ENCODE measurements around the gene ADCY5.
A peak's percentile ranks its signal among the peaks of the same experiment; 100 is the strongest.

The ADCY5 gene

DNA sequence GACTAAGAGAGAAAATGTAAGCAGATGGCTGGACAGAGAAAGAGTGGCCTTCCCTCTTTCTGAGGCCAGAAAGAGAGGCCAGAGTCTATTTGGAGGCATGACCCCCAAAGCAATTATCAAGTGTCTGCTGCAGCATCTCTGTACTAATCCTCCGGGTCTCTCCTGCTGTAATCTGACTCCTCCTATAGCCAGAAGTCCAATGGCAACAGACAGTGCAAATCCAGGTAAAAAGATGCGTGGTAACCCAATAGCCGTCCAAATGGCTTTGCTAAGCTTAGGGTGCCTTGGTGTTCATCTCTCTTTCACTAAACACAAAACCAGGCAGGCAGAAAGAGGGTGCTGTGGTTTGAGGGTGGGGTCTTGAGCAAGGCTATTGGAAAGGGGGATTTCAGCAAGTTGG lies 91.6 kb downstream of the ADCY5 start:
- DNase-seq, result no peak

DNA sequence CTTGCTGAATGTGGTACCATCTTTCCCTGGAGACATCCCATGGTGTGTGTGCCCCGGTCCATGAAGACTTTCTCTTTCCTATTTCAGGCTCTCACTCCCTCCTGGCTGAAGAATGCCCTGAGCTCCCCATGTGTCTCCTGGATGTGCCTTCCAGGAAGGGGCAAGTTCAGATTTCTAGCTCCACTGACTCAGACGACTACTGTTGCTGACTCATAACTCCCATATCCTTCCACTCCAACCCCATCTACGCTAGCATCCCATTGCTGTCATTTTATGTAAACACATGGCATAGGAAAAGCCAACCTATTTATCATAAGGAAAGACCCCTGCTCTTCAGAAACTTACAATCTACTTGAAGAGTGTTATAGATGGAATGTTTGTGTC lies 95.0 kb downstream of the ADCY5 start:
- no peak for DNase-seq

DNA sequence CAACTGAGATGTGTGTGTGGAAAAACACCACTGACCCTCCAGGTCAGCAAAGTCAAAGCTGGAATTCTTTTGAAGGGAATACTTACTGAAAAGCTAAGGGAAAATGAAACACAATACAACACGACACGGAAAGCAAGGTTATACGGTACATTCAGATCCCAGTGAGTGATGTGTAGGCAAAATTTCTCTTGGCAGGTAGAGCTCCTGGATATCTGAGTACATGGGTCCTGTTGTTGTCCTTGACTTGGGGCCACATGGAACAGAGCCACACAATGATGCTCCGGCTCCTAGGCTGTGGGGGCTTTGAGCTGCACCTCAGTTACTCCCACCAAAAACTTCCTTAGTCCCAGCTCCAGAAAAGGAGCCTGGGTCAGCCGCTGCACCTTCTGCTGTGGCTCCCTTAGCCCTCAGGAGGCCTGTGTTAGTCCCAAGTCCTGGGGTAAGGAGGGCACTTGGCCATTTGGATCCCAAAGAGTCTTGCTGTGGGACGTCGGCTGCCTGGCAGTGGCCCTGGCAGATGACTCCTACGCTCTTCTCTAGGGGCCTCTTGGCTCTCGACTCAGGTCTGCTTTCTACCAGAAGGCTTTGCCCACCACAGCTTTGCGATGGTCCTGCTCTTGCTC lies 95.6 kb downstream of the ADCY5 start:
- DNase-seq, result no peak

DNA sequence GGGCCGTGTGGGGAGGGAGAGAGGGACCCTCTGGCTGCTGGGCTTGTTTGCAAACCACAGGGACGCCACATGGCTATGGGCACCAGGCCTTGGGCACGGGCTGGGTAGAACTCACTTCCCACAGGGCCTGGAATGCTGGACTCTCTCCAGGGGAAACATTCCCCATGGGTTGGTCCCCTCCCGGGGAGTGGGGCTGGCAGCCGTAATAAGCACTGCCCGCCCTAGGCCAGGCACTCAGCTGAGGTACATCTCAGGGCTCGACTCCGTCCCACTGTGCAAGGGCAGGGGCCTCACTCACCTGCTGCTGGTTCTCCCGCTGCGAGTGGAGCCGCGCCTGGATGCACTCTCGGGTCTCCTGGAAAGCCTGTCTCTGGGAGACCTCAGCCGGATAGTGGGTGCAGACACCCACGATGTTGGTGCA lies 96.7 kb downstream of the ADCY5 start:
- no peak for DNase-seq

DNA sequence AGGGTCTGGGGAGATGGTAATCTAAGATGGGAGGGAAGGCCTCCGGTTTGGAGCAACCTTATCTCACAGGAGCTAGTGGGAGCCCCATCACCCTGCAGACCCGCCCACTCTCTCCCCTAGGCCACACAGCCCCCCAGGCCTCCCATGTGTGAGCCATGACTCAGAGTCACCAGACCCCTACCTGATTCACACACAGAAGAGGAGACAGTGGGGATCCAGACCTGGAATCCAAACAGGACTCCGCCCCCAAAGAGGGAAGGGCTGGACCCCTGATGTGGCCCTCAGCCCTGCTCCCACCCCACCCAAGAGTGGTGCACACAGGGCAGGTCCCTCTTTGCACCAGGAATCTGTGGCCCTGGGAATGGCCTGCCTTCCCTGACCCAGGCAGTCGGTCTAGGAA lies 97.4 kb downstream of the ADCY5 start:
- no peak for DNase-seq

DNA sequence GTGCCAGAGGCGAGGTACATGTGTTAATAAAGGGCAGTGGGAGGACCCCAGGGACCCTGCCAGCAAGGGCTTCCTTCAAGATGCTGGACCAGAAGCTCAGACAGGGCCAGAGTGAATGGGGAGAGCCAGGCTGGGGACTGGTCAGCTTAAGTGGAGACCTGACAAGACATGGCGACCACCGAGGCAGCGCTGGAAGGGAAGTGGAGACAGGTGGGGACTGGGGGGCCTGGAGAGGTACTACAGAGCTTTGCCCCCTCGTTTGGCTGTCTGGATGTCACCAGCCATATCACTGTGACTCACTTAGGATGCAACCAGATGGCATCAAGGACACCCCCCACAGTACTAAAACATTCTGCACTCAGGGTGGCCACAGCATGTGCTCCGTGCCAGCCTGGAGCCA lies 97.9 kb downstream of the ADCY5 start:
- DNase-seq, result no peak

DNA sequence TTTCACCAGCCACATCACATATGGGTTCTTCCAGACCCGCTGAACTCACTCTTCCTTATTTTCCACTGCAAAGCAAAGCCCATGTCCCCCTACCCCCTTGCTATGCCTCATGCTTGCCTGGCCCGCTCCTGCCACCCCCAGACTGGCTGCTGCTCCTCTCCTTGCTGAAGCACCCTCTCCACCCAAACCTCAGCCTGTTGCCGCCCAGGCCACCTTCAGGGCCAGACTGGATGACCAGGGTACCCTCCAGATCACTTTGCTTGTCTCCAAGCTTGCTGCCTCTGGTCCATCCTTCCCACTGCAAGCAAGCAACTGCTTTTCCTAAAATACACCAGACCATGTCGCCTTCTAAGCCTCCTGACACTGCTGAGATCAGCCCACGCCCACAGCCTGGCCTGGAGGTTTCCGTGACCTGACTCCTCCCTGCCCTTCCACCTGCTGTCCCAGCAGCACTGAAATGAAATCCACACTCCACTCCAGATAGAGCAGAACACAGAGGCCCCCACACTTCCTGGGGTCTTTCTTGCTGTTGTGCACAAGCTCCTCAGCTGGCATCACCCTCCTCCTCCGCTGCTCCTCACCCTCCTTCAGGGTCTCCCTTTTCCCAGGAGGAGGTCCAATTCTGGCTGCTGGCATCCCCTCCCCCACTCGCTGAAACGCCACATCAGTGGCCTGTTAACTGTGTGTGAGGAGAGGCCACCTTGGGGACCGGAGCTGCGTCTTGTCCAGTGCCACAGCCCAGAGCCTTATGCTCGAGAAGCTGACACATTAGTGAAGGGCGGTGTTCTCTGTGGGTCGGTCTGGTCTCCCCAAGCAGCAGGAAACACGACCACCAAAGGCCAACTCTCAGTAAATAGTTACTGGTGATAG lies 99.1 kb downstream of the ADCY5 start:
- DNase-seq, result no peak

DNA sequence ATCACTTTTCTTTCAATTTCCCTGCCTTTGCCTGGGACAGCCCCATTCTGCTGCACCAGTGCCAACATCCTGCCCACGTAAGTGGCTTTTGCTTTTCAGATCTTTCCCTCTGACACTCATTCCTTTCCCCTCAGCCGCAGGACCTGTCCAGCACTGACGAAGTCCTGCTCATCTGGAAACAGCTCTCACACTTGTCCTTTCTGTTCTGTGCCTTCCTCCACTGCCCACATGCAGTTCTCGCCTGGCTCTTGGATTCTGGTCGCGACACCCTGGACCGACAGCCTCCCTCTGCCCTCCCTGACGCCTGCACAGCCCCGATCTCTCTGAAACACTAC lies 99.7 kb downstream of the ADCY5 start:
- DNase-seq, result no peak

DNA sequence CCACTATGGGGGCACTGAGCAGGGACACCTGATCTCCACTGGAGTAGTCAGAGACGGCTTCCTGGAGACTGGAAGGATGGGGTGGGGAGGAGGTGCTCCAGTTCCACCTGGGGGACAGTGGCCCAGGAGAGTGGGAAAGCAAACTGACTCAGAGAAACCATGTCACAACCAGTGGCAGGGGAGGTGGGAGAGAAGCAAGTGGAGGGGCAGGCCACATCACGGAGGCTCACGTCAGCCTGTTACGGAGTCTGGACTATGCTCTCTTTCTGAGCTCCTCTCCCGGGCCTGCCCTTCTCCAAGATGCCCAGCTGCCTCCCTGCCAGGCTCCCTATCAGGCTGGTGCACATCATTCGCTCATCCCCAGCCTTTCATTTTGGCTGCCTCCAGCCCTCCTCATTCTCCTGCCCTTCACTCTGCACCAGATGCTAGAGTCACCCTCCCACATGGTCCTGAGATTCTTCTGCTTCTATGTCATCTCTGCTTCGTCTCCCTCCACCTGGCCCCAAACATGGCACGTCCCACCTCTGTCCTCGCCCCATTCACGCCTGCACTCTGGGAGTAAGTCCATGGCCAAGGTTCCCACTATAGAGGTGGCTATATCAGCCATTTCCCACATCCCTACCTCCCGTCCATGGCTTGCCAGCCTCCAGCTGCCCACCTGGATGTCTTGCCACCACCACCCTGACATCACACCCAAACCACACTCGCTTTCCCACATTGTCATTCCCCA lies 100.3 kb downstream of the ADCY5 start:
- no peak for DNase-seq

DNA sequence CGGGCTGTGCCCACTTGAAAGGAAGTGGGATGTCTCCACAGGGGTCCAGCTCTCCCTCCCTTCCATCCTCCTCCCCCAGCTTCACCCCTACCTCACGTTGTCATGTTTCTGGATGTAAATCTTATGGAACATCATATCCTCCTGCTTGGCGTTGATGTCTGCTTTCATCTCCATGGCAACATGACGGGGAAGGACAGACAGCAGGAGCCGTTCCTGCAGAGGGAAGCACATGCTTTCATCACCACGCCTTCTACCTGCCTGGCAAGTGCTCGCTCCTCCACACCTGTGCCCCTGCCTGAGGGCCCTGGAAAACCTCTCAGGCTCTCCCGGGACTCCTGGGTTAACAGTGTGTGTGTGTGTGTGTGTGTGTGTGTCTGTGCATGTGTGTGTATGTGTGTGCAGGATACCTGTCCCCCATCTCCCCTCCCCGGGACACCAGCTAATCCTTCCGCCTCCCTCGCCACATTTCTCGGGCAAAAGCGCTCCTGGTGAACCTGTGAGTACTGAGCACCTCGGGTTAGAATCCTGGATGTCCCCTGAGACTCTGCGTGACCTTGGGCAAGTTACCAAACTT lies 101.1 kb downstream of the ADCY5 start:
- DNase-seq, result no peak

DNA sequence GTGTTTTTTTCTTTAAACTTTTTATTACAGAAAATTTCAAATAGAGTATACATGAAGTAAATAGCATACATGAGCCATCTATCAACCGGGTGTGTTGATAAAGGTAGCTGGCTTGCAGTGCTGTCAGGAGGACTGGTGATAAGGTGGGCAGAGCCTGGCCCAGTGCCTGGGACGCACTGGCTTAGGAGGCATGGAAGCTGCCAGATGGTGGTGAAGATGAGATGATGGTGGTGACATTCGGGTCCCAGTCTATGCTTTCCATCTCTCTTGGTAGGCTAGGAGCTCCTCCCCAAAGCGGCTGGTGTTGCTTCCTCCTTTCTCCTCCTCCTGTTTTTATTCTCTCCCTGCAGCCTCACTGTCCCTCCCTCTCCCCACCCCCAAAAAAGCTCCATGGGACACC lies 101.7 kb downstream of the ADCY5 start:
- no peak for DNase-seq

DNA sequence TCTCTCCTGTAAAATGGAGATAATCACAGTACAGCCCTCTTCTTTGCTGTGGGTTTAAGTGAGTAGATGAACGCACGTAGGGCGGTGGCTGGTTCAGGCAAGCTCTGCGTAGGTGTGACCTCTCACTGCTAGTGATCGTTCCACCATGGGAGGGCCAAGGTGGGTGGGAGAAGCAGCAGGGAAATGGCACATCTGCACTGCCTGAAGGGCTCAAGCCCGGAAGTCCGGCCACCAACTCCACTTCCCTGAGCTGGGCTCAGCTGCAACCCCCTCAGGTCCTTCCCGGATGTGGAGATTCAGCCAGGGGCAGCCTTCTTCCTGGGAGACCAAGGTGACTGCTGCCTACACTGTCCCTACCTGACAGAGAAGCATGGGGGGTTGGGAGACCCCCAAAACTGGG lies 102.9 kb downstream of the ADCY5 start:
- DNase-seq, result no peak

DNA sequence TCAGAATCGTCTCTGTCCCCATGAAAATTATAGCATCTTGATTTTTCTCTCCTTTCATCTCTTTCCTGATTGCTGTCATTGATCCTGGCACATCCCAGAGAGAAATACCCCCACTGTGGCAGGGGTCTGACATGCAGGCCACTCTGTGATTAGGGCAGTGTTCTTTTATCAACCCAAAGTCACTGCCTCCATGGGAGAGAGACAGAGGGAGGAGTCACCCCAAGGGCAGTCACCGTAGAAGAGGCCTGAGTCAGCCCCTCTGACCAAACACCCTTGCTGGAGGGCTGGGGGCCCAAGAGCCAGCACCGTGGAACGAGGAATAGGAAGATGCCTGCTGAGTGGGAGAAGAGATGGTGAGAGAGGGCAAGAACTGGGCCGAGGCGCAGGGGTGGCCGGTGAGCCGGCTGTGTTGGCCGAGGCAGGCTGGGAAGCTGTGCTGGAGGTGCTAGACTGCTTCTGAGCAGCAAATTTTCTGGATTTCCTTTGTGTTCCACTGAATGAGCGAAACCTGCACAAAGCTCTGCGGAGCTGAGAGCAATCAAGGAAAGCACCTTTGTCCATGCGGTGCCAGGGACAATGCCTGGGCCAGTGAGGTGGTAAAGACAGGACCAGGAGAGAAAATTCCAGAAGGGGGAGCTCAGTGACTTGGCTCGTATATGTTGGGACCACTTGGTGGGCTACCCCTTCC lies 103.8 kb downstream of the ADCY5 start:
- DNase-seq, result no peak

DNA sequence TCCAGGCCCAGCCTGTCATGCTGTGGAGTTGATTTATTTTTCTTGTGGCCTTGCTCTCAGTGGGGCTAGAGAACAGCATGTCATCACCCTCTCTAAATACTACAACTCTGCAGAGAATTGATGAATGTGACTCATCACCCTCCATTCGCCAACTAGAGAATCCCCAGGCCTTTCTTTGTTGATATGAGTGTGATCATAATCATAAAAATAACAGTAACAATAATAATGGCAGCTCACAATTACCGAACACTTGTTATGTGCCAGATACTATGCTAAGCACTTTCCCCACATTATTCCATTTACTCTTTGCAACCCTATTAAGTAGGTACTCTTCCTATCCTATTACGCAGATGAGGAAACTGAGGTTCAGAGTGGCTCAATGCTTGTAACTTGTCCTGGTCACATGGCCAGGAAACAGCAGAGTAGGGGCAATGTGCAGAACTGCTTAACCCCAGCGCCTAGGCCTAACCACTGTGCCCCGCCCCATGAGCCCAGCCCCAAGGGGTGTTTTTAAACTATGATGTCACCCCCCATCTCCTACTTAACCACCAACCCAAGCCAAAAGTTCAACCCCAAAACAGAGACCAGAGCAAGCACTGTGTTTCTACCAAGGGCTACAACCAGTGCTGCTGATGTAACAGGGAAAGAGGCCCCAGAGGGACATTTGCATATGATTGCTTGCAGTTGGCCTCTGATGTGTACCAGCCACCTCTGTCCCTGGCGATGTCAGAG lies 104.5 kb downstream of the ADCY5 start:
- peak; percentile 21 for DNase-seq

DNA sequence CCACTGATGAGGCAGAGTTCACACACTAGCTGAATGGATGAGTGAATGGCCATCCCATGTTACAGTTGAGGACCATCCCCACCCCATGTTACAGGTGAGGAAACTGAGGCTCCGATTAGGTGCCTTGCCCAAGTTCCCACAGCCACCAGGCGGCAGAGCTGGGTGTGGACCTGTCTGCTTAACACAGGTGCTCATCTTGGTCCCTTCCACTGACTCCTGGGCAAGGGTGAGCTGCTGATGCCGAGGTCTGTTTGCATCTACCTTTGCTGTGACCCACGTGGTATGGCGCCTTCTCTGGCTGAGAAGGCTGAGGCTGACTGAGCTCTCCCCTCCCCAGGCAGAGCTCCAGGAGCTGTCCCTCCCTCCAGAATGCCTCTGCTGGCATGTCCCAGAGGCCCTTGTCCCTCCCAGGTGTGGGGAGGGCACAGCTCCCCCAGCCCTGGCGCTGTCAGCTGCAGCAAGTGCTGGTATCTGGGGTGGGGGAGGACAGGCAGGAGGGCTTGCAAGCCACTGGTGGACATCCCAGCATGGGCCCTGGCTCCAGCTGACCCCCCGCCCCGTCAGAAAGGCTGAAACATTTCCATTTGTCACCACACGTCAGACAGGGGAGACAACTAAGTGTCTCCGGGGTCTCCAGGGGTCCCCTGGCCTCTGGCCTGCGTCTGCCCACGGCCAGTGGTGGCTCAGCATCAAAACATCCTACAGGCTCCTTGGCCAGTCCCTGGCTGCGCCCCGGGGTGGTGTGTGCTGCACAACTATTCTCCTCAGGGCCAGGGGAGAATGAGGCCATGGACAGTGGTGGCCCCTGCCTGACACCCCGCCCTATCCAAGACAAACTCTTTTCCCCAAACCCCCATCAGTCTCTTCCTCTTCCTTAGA lies 105.4 kb downstream of the ADCY5 start:
- no peak for DNase-seq

DNA sequence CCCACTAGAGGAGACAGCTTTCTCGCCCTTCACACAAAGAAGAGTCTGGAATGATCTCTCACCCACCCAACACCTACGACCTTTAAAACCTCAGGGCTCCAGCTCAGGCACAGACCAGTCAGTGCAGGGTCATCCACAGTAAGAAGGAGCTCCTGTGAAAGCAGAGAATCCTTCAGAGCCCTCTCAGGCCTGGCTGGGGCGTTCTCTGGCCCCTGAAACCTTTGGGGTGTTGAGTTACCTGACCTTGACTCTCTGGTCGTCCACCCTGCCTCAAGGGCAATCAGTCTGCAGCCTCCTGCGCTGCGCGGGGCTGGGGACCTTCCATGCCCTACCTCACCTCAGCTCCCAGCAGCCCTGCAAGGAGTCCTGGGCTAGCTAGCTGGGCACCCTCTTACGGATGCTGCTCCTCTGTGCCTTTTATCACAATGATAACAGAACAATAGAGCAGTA lies 106.2 kb downstream of the ADCY5 start:
- DNase-seq, result no peak

DNA sequence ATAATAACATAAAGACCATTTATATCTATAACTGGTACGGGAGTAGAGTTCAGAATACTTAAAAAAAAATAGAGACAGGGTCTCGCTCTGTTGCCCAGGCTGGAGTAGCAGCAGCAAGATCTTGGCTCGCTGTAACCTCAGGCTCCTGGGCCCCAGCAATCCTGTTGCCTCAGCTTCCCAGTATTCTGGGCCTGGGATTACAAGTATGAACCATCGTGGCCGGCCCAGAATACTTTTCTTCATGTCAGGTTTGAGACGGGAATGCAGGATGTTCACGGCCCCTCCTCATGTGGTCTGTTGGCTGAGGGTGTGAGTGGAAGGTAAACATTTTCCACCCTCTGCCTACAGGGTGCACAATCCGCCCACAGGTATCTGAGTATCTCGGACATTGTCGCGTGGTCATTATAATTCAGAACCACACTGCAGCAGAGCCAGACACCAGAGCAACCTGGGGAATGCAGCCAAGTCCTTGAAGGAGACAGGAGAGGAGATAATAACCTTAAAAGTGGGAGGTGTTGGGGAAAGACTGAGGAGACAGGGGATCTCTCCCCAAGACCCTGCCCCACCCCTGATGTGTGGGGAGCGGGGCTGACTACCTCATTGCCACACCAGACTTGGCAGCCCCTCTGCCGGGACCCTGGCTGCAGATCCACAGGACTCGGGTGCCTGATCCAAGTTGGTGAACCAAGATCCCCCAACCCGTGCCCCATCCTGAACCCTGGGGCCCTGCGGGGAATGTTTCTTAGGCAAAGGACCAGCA lies 106.8 kb downstream of the ADCY5 start:
- DNase-seq, result no peak

DNA sequence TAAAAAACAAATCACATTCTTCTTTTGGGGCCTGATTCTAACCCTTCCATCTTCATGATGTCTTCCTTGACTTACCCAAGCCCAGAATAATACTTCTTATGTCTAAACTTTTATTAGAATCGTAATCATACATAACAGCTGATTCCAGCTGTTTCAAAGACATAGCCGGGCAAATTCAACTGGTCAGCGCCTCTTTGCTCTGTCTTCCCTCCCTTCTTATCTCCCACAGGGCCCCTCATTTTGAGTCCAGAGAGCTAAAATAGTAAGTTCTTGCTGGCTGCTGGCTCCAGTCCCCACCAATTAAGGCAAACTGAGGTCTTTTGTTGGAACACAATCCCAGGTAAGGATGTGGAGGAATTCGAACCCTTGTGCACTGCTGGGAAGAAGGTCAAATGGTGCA lies 108.6 kb downstream of the ADCY5 start:
- DNase-seq, result no peak

DNA sequence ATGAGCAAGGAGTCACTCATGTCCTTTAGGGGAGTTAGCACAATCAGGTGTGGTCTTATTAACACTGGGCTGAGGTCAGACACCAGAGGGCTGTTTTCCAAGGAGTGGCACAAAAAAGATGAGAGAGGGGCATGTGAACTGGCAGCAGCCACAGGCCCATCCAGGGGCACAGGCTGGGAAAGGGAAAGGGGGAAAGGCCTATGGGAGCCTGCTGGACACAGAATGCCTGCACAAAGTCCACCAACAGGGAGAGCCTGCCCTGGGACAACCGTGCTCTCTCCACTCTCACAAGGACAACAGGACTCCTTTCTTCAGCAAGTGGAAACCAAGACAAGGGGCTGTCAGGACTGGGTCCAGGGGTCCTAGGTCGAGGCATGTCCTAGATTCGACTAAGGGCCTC lies 109.6 kb downstream of the ADCY5 start:
- no peak for DNase-seq

DNA sequence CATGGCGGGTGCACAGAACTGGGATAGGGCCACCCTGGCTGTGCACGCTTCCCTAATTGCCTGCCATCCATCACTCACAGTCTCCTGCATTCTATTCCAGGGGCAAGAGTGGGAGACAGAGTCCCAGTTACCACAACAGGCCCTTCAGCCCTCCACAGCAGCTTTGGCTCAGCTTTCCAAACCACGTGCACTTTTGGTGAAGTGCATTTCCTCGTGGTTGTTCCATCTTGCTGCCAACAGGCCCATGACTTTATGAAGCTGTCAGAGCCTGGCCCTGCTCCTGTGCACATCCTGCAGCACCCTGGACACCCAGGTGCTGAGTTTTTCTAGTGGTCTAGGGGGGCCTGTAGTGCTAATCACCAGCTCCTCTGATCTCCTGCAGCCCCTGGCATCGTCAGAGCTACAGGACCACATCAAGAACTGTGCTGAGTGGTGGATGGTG lies 110.2 kb downstream of the ADCY5 start:
- no peak for DNase-seq

Data from T1000 (cell line).